ENCODE measurements around the gene ISG15.
A peak's percentile ranks its signal among the peaks of the same experiment; 100 is the strongest.

The ISG15 gene

GRCh38 chr1:1062348-1063163 lies 49.3 kb downstream of the ISG15 start:
- no peak for TF ChIP-seq CTCF (IDR thresholded peaks at IDR 0.05; ENCODE audit: low read depth, low read length, missing control alignments)
- peak overlapping the region; percentile 49; the same call in 1 of the 2 replicates for H3K4me3 ChIP-seq (ENCODE audit: low read depth, low read length)
- no peak for DNase-seq (ENCODE audit: low read depth)

- no peak for DNase-seq (ENCODE audit: low read depth)
- no peak for TF ChIP-seq CTCF (IDR thresholded peaks at IDR 0.05; ENCODE audit: low read depth, low read length, missing control alignments)
- peak overlapping the region; percentile 49 for H3K4me3 ChIP-seq (ENCODE audit: low read depth, low read length)
These were observed 50.1 kb downstream of the ISG15 start for GRCh38 chr1:1063261-1063944.

Measured in GM12864 (cell line).